H9 (cell line): ENCODE results near the gene GLCCI1. TPM values are rescaled to one million over a fixed set of nuclear protein-coding genes. Genes with fewer than 3 reads are reported as not detected.
A peak's percentile ranks its signal among the peaks of the same experiment; 100 is the strongest.

Experiments
- DNase-seq: peaks from one replicate; pipeline ENCODE4 v3.0.0-alpha.2; 2017
- H2AFZ ChIP-seq: one replicate; pipeline ENCODE4 v1.6.1; 2013; ENCODE audit warnings: mild to moderate bottlenecking, low read length, control low read depth, moderate library complexity
- H2AK5ac ChIP-seq: 2 replicates; pipeline ENCODE4 v1.6.1; 2013; ENCODE audit warnings: low read length, control low read depth, mixed read lengths; ENCODE audit not compliant: insufficient read length
- H2BK120ac ChIP-seq: one replicate; pipeline ENCODE4 v1.6.1; 2013; ENCODE audit warnings: low read depth, mild to moderate bottlenecking, low read length, control low read depth, inconsistent platforms; ENCODE audit not compliant: poor library complexity, severe bottlenecking
- H2BK12ac ChIP-seq: 2 replicates; pipeline ENCODE4 v1.6.1; 2013; ENCODE audit warnings: low read length, control low read depth, mixed read lengths, low read depth; ENCODE audit not compliant: insufficient read length
- H2BK15ac ChIP-seq: 2 replicates; pipeline ENCODE4 v1.6.1; 2013; ENCODE audit warnings: low read depth, low read length, control low read depth
- H2BK20ac ChIP-seq: one replicate; pipeline ENCODE4 v1.6.1; 2013; ENCODE audit warnings: low read depth, mild to moderate bottlenecking, low read length, control low read depth, inconsistent platforms; ENCODE audit not compliant: poor library complexity, severe bottlenecking
- H2BK5ac ChIP-seq: 2 replicates; pipeline ENCODE4 v1.6.1; 2013; ENCODE audit warnings: low read length, control low read depth, mixed read lengths; ENCODE audit not compliant: insufficient read length
- H3K14ac ChIP-seq: 2 replicates; pipeline ENCODE4 v1.6.1; 2013; ENCODE audit warnings: low read length, control low read depth; ENCODE audit not compliant: insufficient read depth
- H3K18ac ChIP-seq: 2 replicates; pipeline ENCODE4 v1.6.1; 2013; ENCODE audit warnings: low read depth, mild to moderate bottlenecking, mixed read lengths, low read length, control low read depth; ENCODE audit not compliant: insufficient read length
- H3K23ac ChIP-seq: 2 replicates; pipeline ENCODE4 v1.6.1; 2013; ENCODE audit warnings: low read length, control low read depth, mixed read lengths, low read depth; ENCODE audit not compliant: insufficient read length
- H3K23me2 ChIP-seq: 2 replicates; pipeline ENCODE4 v1.6.1; 2013; ENCODE audit warnings: low read depth, mild to moderate bottlenecking, mixed read lengths, low read length, control low read depth; ENCODE audit not compliant: insufficient read length, poor library complexity, severe bottlenecking
- H3K27ac ChIP-seq: 2 replicates; pipeline ENCODE4 v1.5.1; 2013; ENCODE audit warnings: low read length, control low read depth, mixed read lengths, low read depth; ENCODE audit not compliant: insufficient read length
- H3K27me3 ChIP-seq: 2 replicates; pipeline ENCODE4 v1.6.1; 2013; ENCODE audit warnings: low read length, control low read depth, inconsistent platforms; ENCODE audit not compliant: insufficient read depth
- H3K4ac ChIP-seq: 2 replicates; pipeline ENCODE4 v1.6.1; 2013; ENCODE audit warnings: low read depth, mild to moderate bottlenecking, control low read depth, inconsistent platforms, low read length, moderate library complexity
- H3K4me1 ChIP-seq: 2 replicates; pipeline ENCODE4 v1.6.1; 2013; ENCODE audit warnings: low read length, control low read depth, inconsistent platforms; ENCODE audit not compliant: insufficient read depth
- H3K4me2 ChIP-seq: 2 replicates; pipeline ENCODE4 v1.6.1; 2013; ENCODE audit warnings: low read length, control low read depth, mixed read lengths; ENCODE audit not compliant: insufficient read length, insufficient read depth
- H3K56ac ChIP-seq: 2 replicates; pipeline ENCODE4 v1.6.1; 2013; ENCODE audit warnings: low read depth, mild to moderate bottlenecking, mixed read lengths, low read length, control low read depth; ENCODE audit not compliant: insufficient read length
- H3K79me1 ChIP-seq: 2 replicates; pipeline ENCODE4 v1.6.1; 2013; ENCODE audit warnings: low read depth, mild to moderate bottlenecking, moderate library complexity, low read length, control low read depth, inconsistent platforms; ENCODE audit not compliant: insufficient read depth, poor library complexity, severe bottlenecking
- H3K79me2 ChIP-seq: 2 replicates; pipeline ENCODE4 v1.6.1; 2013; ENCODE audit warnings: low read length, control low read depth, inconsistent platforms; ENCODE audit not compliant: insufficient read depth
- H3K9ac ChIP-seq: 2 replicates; pipeline ENCODE4 v1.6.1; 2013; ENCODE audit warnings: low read length, control low read depth, mixed read lengths; ENCODE audit not compliant: insufficient read length; ENCODE audit errors: extremely low read depth
- H3K9me3 ChIP-seq: one replicate; pipeline ENCODE4 v1.6.1; 2013; ENCODE audit warnings: low read depth, low read length, inconsistent platforms; ENCODE audit not compliant: control insufficient read depth
- H3T11ph ChIP-seq: one replicate; pipeline ENCODE4 v1.6.1; 2013; ENCODE audit warnings: mild to moderate bottlenecking, low read length, control low read depth, inconsistent platforms
- H4K20me1 ChIP-seq: one replicate; pipeline ENCODE4 v1.6.1; 2013; ENCODE audit not compliant: control insufficient read depth, insufficient read length, insufficient read depth
- H4K5ac ChIP-seq: 2 replicates; pipeline ENCODE4 v1.6.1; 2013; ENCODE audit warnings: low read depth, mild to moderate bottlenecking, mixed read lengths, low read length, control low read depth; ENCODE audit not compliant: insufficient read length
- H4K8ac ChIP-seq: replicated peaks from 2 replicates; pipeline ENCODE4 v1.6.1; 2013; ENCODE audit warnings: low read length, control low read depth, mixed read lengths, low read depth; ENCODE audit not compliant: insufficient read length
- H4K91ac ChIP-seq: 2 replicates; pipeline ENCODE4 v1.6.1; 2013; ENCODE audit warnings: low read depth, mild to moderate bottlenecking, moderate library complexity, mixed read lengths, low read length, control low read depth; ENCODE audit not compliant: insufficient read length
- H3K27ac Mint-ChIP-seq, 3 experiments: 2 replicates in 2 of 3; 3 replicates in 1 of 3; pipeline ENCODE4 v1.8.0; 2020 to 2021; ENCODE audit warnings: mixed read lengths in 3 of 3, mild to moderate bottlenecking in 1 of 3, moderate library complexity in 1 of 3
- H3K27me3 Mint-ChIP-seq: 2 replicates; pipeline ENCODE4 v1.8.0; 2021; ENCODE audit warnings: low read depth, mild to moderate bottlenecking, moderate library complexity, mixed read lengths
- H3K36me3 Mint-ChIP-seq, 3 experiments: 2 replicates in 2 of 3; 3 replicates in 1 of 3; pipeline ENCODE4 v1.8.0; 2020 to 2021; ENCODE audit warnings: low read depth in 3 of 3, mixed read lengths in 3 of 3; ENCODE audit not compliant: insufficient read depth in 1 of 3
- H3K4me1 Mint-ChIP-seq, 2 experiments: 2 replicates each; pipeline ENCODE4 v1.8.0; 2020; ENCODE audit warnings: mixed read lengths in 2 of 2
- H3K4me3 Mint-ChIP-seq, 2 experiments: 2 replicates in 1 of 2; 3 replicates in 1 of 2; pipeline ENCODE4 v1.8.0; 2020 to 2021; ENCODE audit warnings: mild to moderate bottlenecking in 2 of 2, mixed read lengths in 2 of 2, moderate library complexity in 1 of 2
- H3K9me3 Mint-ChIP-seq, 2 experiments: 2 replicates in 1 of 2; 3 replicates in 1 of 2; pipeline ENCODE4 v1.8.0; 2020; ENCODE audit warnings: mild to moderate bottlenecking in 2 of 2, mixed read lengths in 2 of 2, moderate library complexity in 1 of 2
- CTCF ChIP-seq: fragments of 200-600 bp; sonication (generic); conservative IDR thresholded peaks from 3 replicates; pipeline ENCODE4 v1.8.0; 2021; ENCODE audit warnings: antibody characterized with exemption, mild to moderate bottlenecking
- WGBS: extraction: QIAGEN DNeasy Blood & Tissue Kit; methylation state at CpG from one replicate; pipeline ENCODE4 v1.1.7; 2013; ENCODE audit warnings: missing lambda C conversion rate, low lambda C conversion rate, mixed read lengths; ENCODE audit not compliant: insufficient read length; ENCODE audit errors: extremely low coverage; 5-methylcytosine and 5-hydroxymethylcytosine counted together
- total RNA-seq: library from RNA; stranded (reverse); gene quantifications from 2 replicates; pipeline ENCODE4 v1.2.1, GENCODE V29; 2021

Gene GLCCI1
- total RNA-seq, 1 experiment from 2014 or later: 19.1 TPM

DNA sequence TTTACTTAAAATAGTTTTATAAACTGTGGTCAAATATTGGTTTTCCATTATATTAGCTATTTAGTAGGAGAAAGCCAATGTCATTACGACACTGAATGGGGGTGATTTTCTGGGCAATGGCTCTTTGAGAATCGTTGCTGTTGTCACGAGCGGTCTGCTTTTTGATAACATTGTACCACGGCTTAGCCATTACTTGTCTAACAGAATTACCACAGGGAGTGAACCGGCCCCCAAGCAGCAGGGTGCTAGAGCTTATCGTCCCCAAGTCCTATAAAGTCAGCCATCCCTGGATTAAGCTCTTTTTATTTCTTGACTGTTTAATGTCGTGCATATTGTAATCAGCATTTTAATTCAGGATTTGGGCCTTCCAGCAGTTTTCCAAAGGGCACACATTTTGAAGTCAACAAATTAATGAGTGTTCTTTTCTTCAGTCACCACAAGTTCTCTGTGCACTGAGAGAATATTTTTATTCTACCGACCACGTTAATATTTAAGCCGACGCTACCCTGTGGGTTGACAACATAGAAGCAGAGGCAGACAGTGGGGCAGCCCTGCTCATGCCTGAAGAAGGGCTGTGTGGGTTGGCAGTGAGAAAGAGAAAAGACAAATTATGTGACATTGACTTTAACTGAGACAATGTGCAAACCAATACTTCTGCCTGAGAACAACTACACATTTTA lies 167.6 kb downstream of the GLCCI1 start:
- H4K91ac ChIP-seq: no peak overlapping the region
- no peak overlapping the region for H2BK120ac ChIP-seq
- no peak overlapping the region for H2BK5ac ChIP-seq
- no peaks in the 10 kb centered on the region for H3K4me1 ChIP-seq
- no peaks in the 10 kb centered on the region for H3K23me2 ChIP-seq
- H3K27me3 Mint-ChIP-seq: no peaks in the 10 kb centered on the region
- no peaks in the 10 kb centered on the region for H3K79me1 ChIP-seq
- no peak overlapping the region for H4K8ac ChIP-seq
- H2BK20ac ChIP-seq: no peak overlapping the region
- no peaks in the 10 kb centered on the region for H3K9me3 ChIP-seq
- no peaks in the 10 kb centered on the region for H3K9me3 Mint-ChIP-seq
- no peak overlapping the region for H3K27ac ChIP-seq
- H3K36me3 Mint-ChIP-seq: no peaks in the 10 kb centered on the region
- DNase-seq: no peak
- TF ChIP-seq CTCF: no peak
- H3K4ac ChIP-seq: no peak overlapping the region
- peak overlapping the region in 2 of 3 experiments; percentile 38 to 47; a peak in 3 of 7 replicates for H3K27ac Mint-ChIP-seq
- no peak overlapping the region for H2BK12ac ChIP-seq
- no peaks in the 10 kb centered on the region for H4K20me1 ChIP-seq
- no peak overlapping the region for H3K14ac ChIP-seq
- no peak overlapping the region for H2AFZ ChIP-seq
- H3K4me1 Mint-ChIP-seq: no peaks in the 10 kb centered on the region; a peak in 1 of 4 replicates
- no peak overlapping the region for H3K23ac ChIP-seq
- H3K18ac ChIP-seq: no peak overlapping the region
- H2AK5ac ChIP-seq: no peak overlapping the region
- no peak overlapping the region for H3K9ac ChIP-seq
- H3K4me3 Mint-ChIP-seq: no peak overlapping the region
- H2BK15ac ChIP-seq: no peak overlapping the region
- no peak overlapping the region for H4K5ac ChIP-seq
- no peak overlapping the region for H3K4me2 ChIP-seq
- H3K27me3 ChIP-seq: no peaks in the 10 kb centered on the region
- WGBS: no CpG with 5 or more reads among the region's 12 CpGs
- no peak overlapping the region for H3K56ac ChIP-seq
- H3K79me2 ChIP-seq: no peaks in the 10 kb centered on the region
- no peak overlapping the region for H3T11ph ChIP-seq
